Measurements from ENCODE around the gene RPLP1. TPM values are rescaled to one million over a fixed set of nuclear protein-coding genes. Genes with fewer than 3 reads are reported as not detected.

Gene RPLP1
- total RNA-seq, 1 experiment from 2014 or later, result 2,621 TPM

- no peak overlapping the region for H3K27ac Mint-ChIP-seq (ENCODE audit: low read depth, unreplicated experiment)
These were observed 37.9 kb downstream of the RPLP1 start for GRCh38 chr15:69490356-69491037.

GRCh38 chr15:69491038-69491505, 38.5 kb downstream of the RPLP1 start:
- no TSS peak for BruUV-seq (replicated peaks)
- Mint-ChIP-seq H3K9me3 (ENCODE audit: unreplicated experiment) (peaks cover 8% of the 10 kb centered on the region), H3K27ac (ENCODE audit: low read depth, unreplicated experiment) (no peak overlapping the region), H3K4me3 (ENCODE audit: unreplicated experiment) (no peak overlapping the region), H3K27me3 (ENCODE audit: insufficient read depth, unreplicated experiment) (peaks cover 17% of the 10 kb centered on the region), H3K36me3 (ENCODE audit: insufficient read depth, unreplicated experiment) (no peaks in the 10 kb centered on the region), H3K4me1 (ENCODE audit: insufficient read depth, unreplicated experiment) (peaks cover 5% of the 10 kb centered on the region)
- no peak for DNase-seq (ENCODE audit: unreplicated experiment)
- POLR2A ChIA-PET, result no interaction called here
- TF ChIP-seq, protein P1, sequence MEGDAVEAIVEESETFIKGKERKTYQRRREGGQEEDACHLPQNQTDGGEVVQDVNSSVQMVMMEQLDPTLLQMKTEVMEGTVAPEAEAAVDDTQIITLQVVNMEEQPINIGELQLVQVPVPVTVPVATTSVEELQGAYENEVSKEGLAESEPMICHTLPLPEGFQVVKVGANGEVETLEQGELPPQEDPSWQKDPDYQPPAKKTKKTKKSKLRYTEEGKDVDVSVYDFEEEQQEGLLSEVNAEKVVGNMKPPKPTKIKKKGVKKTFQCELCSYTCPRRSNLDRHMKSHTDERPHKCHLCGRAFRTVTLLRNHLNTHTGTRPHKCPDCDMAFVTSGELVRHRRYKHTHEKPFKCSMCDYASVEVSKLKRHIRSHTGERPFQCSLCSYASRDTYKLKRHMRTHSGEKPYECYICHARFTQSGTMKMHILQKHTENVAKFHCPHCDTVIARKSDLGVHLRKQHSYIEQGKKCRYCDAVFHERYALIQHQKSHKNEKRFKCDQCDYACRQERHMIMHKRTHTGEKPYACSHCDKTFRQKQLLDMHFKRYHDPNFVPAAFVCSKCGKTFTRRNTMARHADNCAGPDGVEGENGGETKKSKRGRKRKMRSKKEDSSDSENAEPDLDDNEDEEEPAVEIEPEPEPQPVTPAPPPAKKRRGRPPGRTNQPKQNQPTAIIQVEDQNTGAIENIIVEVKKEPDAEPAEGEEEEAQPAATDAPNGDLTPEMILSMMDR (IDR thresholded peaks at IDR 0.05; ENCODE audit: unreplicated experiment), result no peak
- intact Hi-C loops (cut with micrococcal nuclease), result no loop called here
- CTCF ChIA-PET, result no interaction called here

More at GRCh38 chr15:69490356-69491037, 37.9 kb downstream of the RPLP1 start:
- Mint-ChIP-seq H3K9me3 (ENCODE audit: unreplicated experiment) (peaks cover 8% of the 10 kb centered on the region), H3K36me3 (ENCODE audit: insufficient read depth, unreplicated experiment) (no peaks in the 10 kb centered on the region), H3K4me1 (ENCODE audit: insufficient read depth, unreplicated experiment) (peaks cover 5% of the 10 kb centered on the region), H3K27me3 (ENCODE audit: insufficient read depth, unreplicated experiment) (peaks cover 17% of the 10 kb centered on the region), H3K4me3 (ENCODE audit: unreplicated experiment) (no peak overlapping the region)
- intact Hi-C loops (cut with micrococcal nuclease), result no loop called here
- ChIA-PET CTCF (no interaction called here), POLR2A (no interaction called here)
- TF ChIP-seq, protein P1 (IDR thresholded peaks at IDR 0.05; ENCODE audit: unreplicated experiment), result no peak
- DNase-seq (ENCODE audit: unreplicated experiment), result no peak
- no TSS peak for BruUV-seq (replicated peaks)

DNA sequence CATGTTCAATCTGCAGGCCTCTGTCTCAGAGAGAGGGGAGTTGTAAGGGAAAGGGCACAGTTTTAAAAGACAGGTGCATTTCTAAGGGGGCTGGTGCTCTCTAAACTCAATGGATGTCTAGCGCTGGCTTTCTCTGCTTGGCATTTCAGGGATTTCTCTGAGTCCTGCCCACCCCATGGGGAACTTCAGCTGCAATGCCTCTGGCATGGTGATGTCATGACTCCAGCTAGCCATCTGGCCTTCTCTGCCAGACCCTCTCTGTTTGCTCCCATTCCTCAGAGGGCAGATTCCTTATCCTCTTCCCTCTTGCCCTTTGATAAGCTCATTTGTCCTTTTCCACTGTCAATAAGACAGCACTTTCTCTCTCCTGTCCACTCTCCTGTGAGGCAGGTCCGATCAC, 40.8 kb downstream of the RPLP1 start:
- TF ChIP-seq, protein P1 (IDR thresholded peaks at IDR 0.05; ENCODE audit: unreplicated experiment), result no peak
- Mint-ChIP-seq H3K9me3 (ENCODE audit: unreplicated experiment) (peaks cover 8% of the 10 kb centered on the region), H3K36me3 (ENCODE audit: insufficient read depth, unreplicated experiment) (no peaks in the 10 kb centered on the region), H3K4me3 (ENCODE audit: unreplicated experiment) (no peak overlapping the region), H3K27ac (ENCODE audit: low read depth, unreplicated experiment) (no peak overlapping the region), H3K4me1 (ENCODE audit: insufficient read depth, unreplicated experiment) (peaks cover 11% of the 10 kb centered on the region), H3K27me3 (ENCODE audit: insufficient read depth, unreplicated experiment) (peaks cover 17% of the 10 kb centered on the region)
- ChIA-PET CTCF (interaction anchor here (0.6 to 2.0 kb wide), 5 partner anchors 14 to 987 kb away, joined by 3 to 9 read pairs (median 3); no protein-coding TSS in a partner anchor), POLR2A (interaction anchor here (0.5 kb wide), 1 partner anchor 822 kb away, joined by 3 read pairs; no protein-coding TSS in a partner anchor)
- BruUV-seq (replicated peaks), result no TSS peak
- intact Hi-C loops (cut with micrococcal nuclease), result no loop called here
- DNase-seq (ENCODE audit: unreplicated experiment), result no peak

- ChIA-PET POLR2A (no interaction called here), CTCF (no interaction called here)
- Mint-ChIP-seq H3K4me3 (ENCODE audit: unreplicated experiment) (no peak overlapping the region), H3K9me3 (ENCODE audit: unreplicated experiment) (no peaks in the 10 kb centered on the region), H3K4me1 (ENCODE audit: insufficient read depth, unreplicated experiment) (peaks cover 9% of the 10 kb centered on the region), H3K36me3 (ENCODE audit: insufficient read depth, unreplicated experiment) (no peaks in the 10 kb centered on the region), H3K27ac (ENCODE audit: low read depth, unreplicated experiment) (no peak overlapping the region), H3K27me3 (ENCODE audit: insufficient read depth, unreplicated experiment) (peaks cover under 1% of the 10 kb centered on the region)
- no peak for DNase-seq (ENCODE audit: unreplicated experiment)
- intact Hi-C loops (cut with micrococcal nuclease), result no loop called here
- TF ChIP-seq, protein P1 (IDR thresholded peaks at IDR 0.05; ENCODE audit: unreplicated experiment), result no peak
- no TSS peak for BruUV-seq (replicated peaks)
These were observed 43.4 kb downstream of the RPLP1 start for GRCh38 chr15:69496001-69496400.
